Neuronal stem cell (in vitro differentiated cells): Measurements from ENCODE around the gene FGF8.

Experiments
- DNase-seq: peaks from one replicate; pipeline ENCODE4 v3.0.0-alpha.2; 2013; ENCODE audit warnings: low spot score
- H2AFZ ChIP-seq: one replicate; pipeline ENCODE4 v1.6.1; 2013; ENCODE audit warnings: mild to moderate bottlenecking, low read length, inconsistent platforms
- H2AK5ac ChIP-seq: 2 replicates; pipeline ENCODE4 v1.6.1; 2013; ENCODE audit warnings: low read depth, mild to moderate bottlenecking, inconsistent platforms, low read length, moderate library complexity, mixed read lengths
- H2BK120ac ChIP-seq: 2 replicates; pipeline ENCODE4 v1.6.1; 2013; ENCODE audit warnings: low read depth, mild to moderate bottlenecking, inconsistent platforms, low read length, moderate library complexity, mixed read lengths
- H2BK12ac ChIP-seq: one replicate; pipeline ENCODE4 v1.6.1; 2013; ENCODE audit warnings: low read length, inconsistent platforms
- H2BK15ac ChIP-seq: 2 replicates; pipeline ENCODE4 v1.6.1; 2013; ENCODE audit warnings: mild to moderate bottlenecking, low read length, inconsistent platforms, mixed read lengths
- H2BK5ac ChIP-seq: one replicate; pipeline ENCODE4 v1.6.1; 2013; ENCODE audit warnings: inconsistent platforms, mild to moderate bottlenecking, low read length, moderate library complexity
- H3K14ac ChIP-seq: one replicate; pipeline ENCODE4 v1.6.1; 2013; ENCODE audit warnings: low read length, inconsistent platforms
- H3K18ac ChIP-seq: 2 replicates; pipeline ENCODE4 v1.6.1; 2013; ENCODE audit warnings: low read length, inconsistent platforms
- H3K23ac ChIP-seq: 2 replicates; pipeline ENCODE4 v1.6.1; 2013; ENCODE audit warnings: low read depth, mild to moderate bottlenecking, mixed read lengths, low read length, inconsistent platforms; ENCODE audit not compliant: poor library complexity
- H3K27ac ChIP-seq: replicated peaks from 3 replicates; pipeline ENCODE4 v1.5.1; 2013; ENCODE audit warnings: low read length, inconsistent platforms
- H3K27me3 ChIP-seq, 3 experiments: 2 replicates each; pipeline ENCODE4 v1.6.1; 2013; ENCODE audit warnings: low read length in 3 of 3, mild to moderate bottlenecking in 2 of 3, inconsistent platforms in 1 of 3, low read depth in 1 of 3, mixed read lengths in 1 of 3, moderate library complexity in 1 of 3; ENCODE audit not compliant: control insufficient read depth in 3 of 3, insufficient read depth in 3 of 3
- H3K36me3 ChIP-seq, 2 donors: replicated peaks in 1 of 2; 2 replicates each; pipeline ENCODE4 v1.6.1; 2013; ENCODE audit warnings: low read length in 2 of 2; ENCODE audit not compliant: control insufficient read depth in 2 of 2, insufficient read depth in 2 of 2
- H3K4ac ChIP-seq: 2 replicates; pipeline ENCODE4 v1.6.1; 2013; ENCODE audit warnings: inconsistent platforms, mild to moderate bottlenecking, low read length, moderate library complexity
- H3K4me1 ChIP-seq, 2 donors: 1 replicate in 1 of 2; 2 replicates in 1 of 2; pipeline ENCODE4 v1.6.1; 2013; ENCODE audit warnings: low read length in 2 of 2, low read depth in 1 of 2; ENCODE audit not compliant: control insufficient read depth in 2 of 2, insufficient read depth in 1 of 2
- H3K4me2 ChIP-seq: one replicate; pipeline ENCODE4 v1.6.1; 2013; ENCODE audit warnings: mild to moderate bottlenecking, low read length, inconsistent platforms; ENCODE audit not compliant: insufficient read depth, poor library complexity, severe bottlenecking
- H3K4me3 ChIP-seq, 2 donors: 2 replicates each; pipeline ENCODE4 v1.5.1; 2013; ENCODE audit warnings: low read length in 2 of 2, mild to moderate bottlenecking in 2 of 2, inconsistent platforms in 1 of 2, moderate library complexity in 1 of 2
- H3K79me1 ChIP-seq: one replicate; pipeline ENCODE4 v1.6.1; 2013; ENCODE audit warnings: low read depth, mild to moderate bottlenecking, inconsistent platforms, low read length, moderate library complexity
- H3K9ac ChIP-seq: one replicate; pipeline ENCODE4 v1.6.1; 2013; ENCODE audit warnings: mild to moderate bottlenecking, low read depth, low read length, inconsistent platforms; ENCODE audit not compliant: poor library complexity
- H3K9me3 ChIP-seq, 2 donors: replicated peaks in 1 of 2; 2 replicates each; pipeline versions ENCODE3 to v1.6.1; 2013; ENCODE audit warnings: low read length in 2 of 2, mild to moderate bottlenecking in 2 of 2, inconsistent platforms in 1 of 2, low read depth in 1 of 2, mixed read lengths in 1 of 2, moderate library complexity in 1 of 2; ENCODE audit not compliant: control insufficient read depth in 2 of 2, insufficient read depth in 1 of 2
- H4K8ac ChIP-seq: one replicate; pipeline ENCODE4 v1.6.1; 2013; ENCODE audit warnings: low read depth, mild to moderate bottlenecking, inconsistent platforms, low read length, moderate library complexity
- H4K91ac ChIP-seq: one replicate; pipeline ENCODE4 v1.6.1; 2013; ENCODE audit warnings: low read length, low read depth, mild to moderate bottlenecking, inconsistent platforms; ENCODE audit not compliant: poor library complexity
- WGBS, 2 donors: extraction: QIAGEN DNeasy Blood & Tissue Kit; methylation state at CpG; one replicate each; pipeline ENCODE4 v1.1.7; 2013; ENCODE audit warnings: missing lambda C conversion rate in 2 of 2, mixed read lengths in 1 of 2; ENCODE audit not compliant: insufficient read length in 2 of 2, insufficient replicate concordance in 1 of 2; ENCODE audit errors: extremely low coverage in 2 of 2; 5-methylcytosine and 5-hydroxymethylcytosine counted together

Gene FGF8

GRCh38 chr10:101818119-101818871, 42.4 kb upstream of the FGF8 start, which contains the start of gene OGA:
Gene OGA (minus strand): TSS chr10:101818444. CDS start chr10:101818022, 422 bp downstream.
- no peaks in the 10 kb centered on the region for H3K27me3 ChIP-seq
- H3K27ac ChIP-seq = peak within 1 kb of the TSS; percentile 96
- no peak within 1 kb of the TSS for H2BK15ac ChIP-seq
- H4K91ac ChIP-seq = no peak within 1 kb of the TSS
- H2BK12ac ChIP-seq = no peak within 1 kb of the TSS
- H3K4me1 ChIP-seq = peaks cover 2 to 10% of the 10 kb centered on the region in 2 donors
- no peaks in the 10 kb centered on the region for H3K79me1 ChIP-seq
- peak within 1 kb of the TSS; percentile 95 for H3K9ac ChIP-seq
- H3K14ac ChIP-seq = no peak within 1 kb of the TSS
- DNase-seq = peak; percentile 99
- peak within 1 kb of the TSS; percentile 86 to 99 for H3K4me3 ChIP-seq
- peak within 1 kb of the TSS; percentile 50 for H3K23ac ChIP-seq
- WGBS, 2 donors = no CpG with 5 or more reads among the region's 47 CpGs
- peak within 1 kb of the TSS; percentile 94 for H2BK5ac ChIP-seq
- H3K9me3 ChIP-seq = no peaks in the 10 kb centered on the region
- H2AFZ ChIP-seq = peak within 1 kb of the TSS; percentile 82
- H4K8ac ChIP-seq = no peak within 1 kb of the TSS
- peak within 1 kb of the TSS; percentile 100 for H3K18ac ChIP-seq
- H2AK5ac ChIP-seq = peak within 1 kb of the TSS; percentile 89
- H2BK120ac ChIP-seq = no peak within 1 kb of the TSS
- peaks cover 0 to 18% of the 10 kb centered on the region in 2 donors for H3K36me3 ChIP-seq
- H3K4me2 ChIP-seq = peak within 1 kb of the TSS; percentile 63
- H3K4ac ChIP-seq = no peak within 1 kb of the TSS

- Histone ChIP-seq H3K36me3 (peaks cover 2 to 26% of the 10 kb centered on the region in 2 donors), H2BK5ac (peak overlapping the region; percentile 94), H3K4me3 (peak overlapping the region; percentile 86 to 99), H3K79me1 (no peaks in the 10 kb centered on the region), H2BK120ac (no peak overlapping the region), H3K23ac (peak overlapping the region; percentile 50), H3K27ac (peak overlapping the region; percentile 96), H2AFZ (peak overlapping the region; percentile 74), H3K4ac (no peak overlapping the region), H3K14ac (no peak overlapping the region), H2BK12ac (no peak overlapping the region), H3K9me3 (no peaks in the 10 kb centered on the region), H3K4me1 (peaks cover 2 to 10% of the 10 kb centered on the region in 2 donors), H3K4me2 (peak overlapping the region; percentile 51), H4K8ac (no peak overlapping the region), H3K27me3 (no peaks in the 10 kb centered on the region), H2BK15ac (no peak overlapping the region), H4K91ac (no peak overlapping the region), H3K9ac (peak overlapping the region; percentile 95), H3K18ac (peak overlapping the region; percentile 93), H2AK5ac (peak overlapping the region; percentile 89)
- WGBS, 2 donors = no CpG with 5 or more reads among the region's 44 CpGs
- DNase-seq = no peak
Observed at GRCh38 chr10:101817337-101818118, 41.6 kb upstream of the FGF8 start.

- Histone ChIP-seq H3K4me2 (peak overlapping the region; percentile 51), H3K4ac (no peak overlapping the region), H4K8ac (no peak overlapping the region), H2BK5ac (no peak overlapping the region), H2AFZ (no peak overlapping the region), H3K9ac (no peak overlapping the region), H3K27me3 (no peaks in the 10 kb centered on the region), H3K9me3 (no peaks in the 10 kb centered on the region), H4K91ac (no peak overlapping the region), H3K4me1 (peaks cover 2 to 10% of the 10 kb centered on the region in 2 donors), H3K27ac (no peak overlapping the region), H3K79me1 (no peaks in the 10 kb centered on the region), H3K18ac (no peak overlapping the region), H3K36me3 (peaks cover 2 to 32% of the 10 kb centered on the region in 2 donors), H2BK15ac (no peak overlapping the region), H2BK120ac (no peak overlapping the region), H3K23ac (no peak overlapping the region), H2BK12ac (no peak overlapping the region), H3K14ac (no peak overlapping the region), H3K4me3 (peak overlapping the region; percentile 86 to 99), H2AK5ac (no peak overlapping the region)
- no peak for DNase-seq
- WGBS, 2 donors = no CpG with 5 or more reads among the region's 14 CpGs
Observed at GRCh38 chr10:101816913-101817336, 41.0 kb upstream of the FGF8 start.

GRCh38 chr10:101816376-101816775, 40.5 kb upstream of the FGF8 start:
- Histone ChIP-seq H3K4me2 (peak overlapping the region; percentile 55), H3K4ac (no peak overlapping the region), H2BK5ac (no peak overlapping the region), H3K4me1 (peaks cover 2 to 10% of the 10 kb centered on the region in 2 donors), H2AK5ac (no peak overlapping the region), H3K18ac (no peak overlapping the region), H2AFZ (no peak overlapping the region), H4K91ac (no peak overlapping the region), H3K27ac (no peak overlapping the region), H3K9ac (no peak overlapping the region), H4K8ac (no peak overlapping the region), H2BK12ac (no peak overlapping the region), H3K23ac (no peak overlapping the region), H3K36me3 (peaks cover 3 to 37% of the 10 kb centered on the region in 2 donors), H3K27me3 (no peaks in the 10 kb centered on the region), H2BK120ac (no peak overlapping the region), H2BK15ac (no peak overlapping the region), H3K4me3 (peak overlapping the region; percentile 84 to 86), H3K9me3 (no peaks in the 10 kb centered on the region), H3K14ac (no peak overlapping the region), H3K79me1 (no peaks in the 10 kb centered on the region)
- WGBS, 2 donors = no CpG with 5 or more reads among the region's 5 CpGs
- DNase-seq = no peak
